HG03469 (cell line): Measurements from ENCODE around the gene OR5I1.
"Not testable (repeated sequence)": the region's sequence is repeated elsewhere in the genome, so short reads cannot be mapped to it uniquely, and the experiment has no call there.

ENCODE experiments used
- ATAC-seq: cut with Tn5 transposase; IDR thresholded peaks from one replicate; pipeline ENCODE4 v1.9.1; 2021; ENCODE audit warnings: mild to moderate bottlenecking, moderate library complexity, moderate number of reproducible peaks; ENCODE audit not compliant: unreplicated experiment

Gene OR5I1

DNA sequence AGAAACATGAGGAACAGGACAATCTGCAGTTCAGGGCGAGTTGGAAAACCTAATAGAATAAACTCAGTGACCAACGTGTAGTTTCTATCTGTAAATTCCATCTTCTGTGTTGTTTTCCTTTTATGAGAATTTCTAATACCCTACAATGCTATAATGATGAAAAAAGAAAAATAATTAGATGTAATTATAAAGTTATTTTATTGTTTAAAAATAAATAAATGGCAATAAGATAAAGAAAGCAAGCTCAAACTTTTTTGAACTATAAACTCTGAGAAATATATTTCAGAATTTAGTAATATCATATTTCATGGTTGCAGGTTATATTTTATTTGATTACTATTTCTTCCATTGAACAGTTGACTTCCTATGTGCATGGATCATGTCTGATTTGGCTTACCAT is at the start of gene OR5I1:
Gene OR5I1, minus strand, starts transcription at position 101 of the 400 bp plus-strand sequence. Its CDS starts 0 bp downstream, at position 101.
- no peak for ATAC-seq

DNA sequence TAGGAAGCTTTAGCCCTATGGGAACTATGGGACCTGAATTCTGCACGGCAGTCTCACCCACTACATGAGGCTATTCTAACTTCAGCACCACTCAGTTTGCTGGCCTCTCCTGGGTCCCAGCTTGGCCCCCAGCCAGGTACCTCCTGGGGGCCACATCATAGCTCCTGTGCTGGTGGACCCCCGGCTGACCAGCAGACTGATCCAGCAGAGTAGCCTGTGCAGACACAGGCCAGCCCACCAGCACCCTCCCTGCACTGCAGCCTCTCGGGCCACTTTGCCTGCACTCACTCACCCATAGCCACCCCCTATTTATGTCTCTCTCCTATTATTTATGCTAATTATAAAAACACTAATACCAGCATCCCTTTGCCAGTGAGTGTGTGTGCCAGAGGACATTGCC is 34.7 kb upstream of the OR5I1 start:
- ATAC-seq = no peak

DNA sequence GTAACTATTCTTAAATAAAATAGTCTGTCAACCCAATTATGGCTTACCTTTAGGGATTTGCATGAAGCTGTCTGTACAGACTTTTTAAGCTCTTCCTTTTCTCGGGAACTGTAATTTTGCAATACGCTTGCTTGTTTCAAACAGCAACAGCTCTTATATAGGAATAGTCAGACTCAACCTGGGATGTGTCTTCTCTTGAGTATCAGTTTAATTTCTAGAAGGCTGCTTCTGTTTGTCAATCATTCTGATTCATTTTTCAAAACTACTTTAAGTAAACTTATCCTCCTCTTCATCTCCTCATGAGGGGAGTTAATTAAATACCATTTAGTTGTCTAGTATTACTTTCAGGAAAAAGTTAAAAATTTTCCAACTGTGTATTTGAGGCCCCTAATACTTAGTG is 33.6 kb upstream of the OR5I1 start, which contains the start of gene OR10AG1:
Gene OR10AG1, minus strand, starts transcription at position 101 of the 400 bp plus-strand sequence. Its CDS starts 38 bp downstream, at position 63.
- no peak for ATAC-seq

DNA sequence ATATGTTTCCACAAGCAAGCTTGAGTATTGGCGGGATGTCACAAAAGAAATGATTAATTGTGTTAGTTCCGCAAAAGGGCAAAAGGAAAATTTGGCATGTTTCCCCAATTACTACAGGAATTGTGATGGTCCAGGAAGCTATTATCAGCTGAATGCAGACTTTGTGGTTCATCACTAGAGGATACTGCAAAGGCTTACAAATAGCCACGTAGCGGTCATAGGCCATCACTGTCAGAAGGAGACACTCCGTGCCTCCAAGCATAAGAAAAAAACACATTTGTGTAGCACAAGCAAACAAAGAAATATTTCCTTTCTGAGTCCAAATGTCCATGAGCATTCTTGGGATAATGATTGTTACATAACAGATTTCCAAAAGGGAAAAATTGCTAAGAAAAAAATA is 31.7 kb upstream of the OR5I1 start:
- no peak for ATAC-seq

DNA sequence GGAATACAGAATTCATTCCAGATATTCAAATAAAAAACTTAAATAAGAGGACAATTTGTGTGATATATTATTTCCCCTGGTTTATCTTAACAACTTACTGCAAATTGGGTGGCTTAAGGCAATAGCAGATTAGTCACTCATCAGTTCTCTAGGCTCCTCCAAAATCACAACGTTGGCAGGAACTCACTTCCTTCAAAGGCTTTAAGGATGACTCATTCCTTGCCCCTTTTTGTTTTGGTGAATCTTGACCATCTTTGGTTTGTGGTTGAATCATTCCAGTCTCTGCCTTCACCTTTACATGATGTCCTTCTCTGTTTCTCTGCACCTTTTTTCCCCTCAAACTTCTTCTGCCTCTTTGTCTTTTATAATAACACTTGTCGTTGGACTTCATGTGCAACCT is 30.2 kb upstream of the OR5I1 start:
- ATAC-seq = no peak

DNA sequence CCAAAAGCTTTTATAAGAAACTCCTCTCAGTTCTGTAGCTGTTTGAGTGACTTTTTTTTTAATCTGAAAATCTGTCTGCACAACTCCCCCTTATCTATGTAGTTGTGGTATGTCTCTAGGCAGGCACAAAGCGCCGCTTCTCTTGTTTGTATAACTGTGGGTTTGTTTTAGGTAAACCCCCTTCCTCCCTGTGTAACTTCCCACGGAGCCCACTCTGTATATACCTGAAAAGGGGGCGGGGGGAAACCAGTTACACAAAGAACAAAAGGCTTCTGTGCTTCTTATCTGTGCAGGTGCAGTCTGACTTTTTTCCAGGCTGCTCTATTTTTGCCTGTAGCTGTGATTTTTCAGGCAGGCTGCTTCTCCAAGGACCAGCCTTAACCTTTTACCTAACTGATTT is 20.3 kb upstream of the OR5I1 start:
- no peak for ATAC-seq

DNA sequence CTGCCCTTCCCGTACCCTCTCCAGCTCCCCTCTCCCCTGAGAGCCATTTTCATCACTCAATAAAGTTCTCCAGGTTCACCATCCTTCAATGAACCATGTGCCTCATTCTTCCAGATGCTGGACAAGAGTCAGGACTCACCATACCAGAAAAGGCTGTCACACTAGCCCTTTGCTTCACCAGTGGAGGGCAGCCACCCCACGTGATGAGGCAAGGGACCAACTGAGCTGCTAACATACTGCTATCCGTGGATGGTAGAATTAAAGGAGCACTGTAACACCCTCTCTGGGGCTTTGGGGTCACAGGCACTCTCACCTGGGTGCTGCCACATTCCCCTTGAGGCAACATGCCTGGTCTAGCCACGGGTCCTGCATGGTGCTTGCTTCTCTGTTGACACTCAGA is 13.1 kb upstream of the OR5I1 start:
- no peak for ATAC-seq

DNA sequence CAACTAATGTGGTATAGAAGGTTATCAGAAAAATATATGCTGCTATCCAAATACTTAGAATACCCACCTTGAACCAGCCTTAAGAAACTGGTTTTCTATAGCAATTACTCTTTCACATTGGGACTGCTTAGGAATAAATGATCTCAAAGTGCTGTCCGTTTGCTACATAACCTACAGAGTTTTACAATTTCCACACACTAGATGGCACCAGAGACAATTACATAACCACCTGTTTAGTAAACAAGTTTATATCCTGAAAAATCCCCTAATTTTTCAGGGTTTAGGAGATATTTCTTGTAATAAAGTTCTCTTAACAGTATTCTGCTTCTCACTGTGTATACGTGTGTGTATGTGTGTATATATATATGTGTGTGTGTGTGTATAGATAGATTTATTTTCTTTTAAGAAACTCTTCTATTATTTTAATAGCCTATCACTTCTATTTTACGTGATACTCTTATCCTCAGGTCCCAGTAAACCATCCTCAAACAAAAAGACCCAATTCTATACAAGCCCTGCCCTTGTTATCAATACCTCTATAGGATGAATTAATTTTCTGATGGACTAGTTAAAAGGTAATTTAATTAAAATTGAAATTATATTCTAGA is 6.7 kb upstream of the OR5I1 start:
- ATAC-seq = no peak

DNA sequence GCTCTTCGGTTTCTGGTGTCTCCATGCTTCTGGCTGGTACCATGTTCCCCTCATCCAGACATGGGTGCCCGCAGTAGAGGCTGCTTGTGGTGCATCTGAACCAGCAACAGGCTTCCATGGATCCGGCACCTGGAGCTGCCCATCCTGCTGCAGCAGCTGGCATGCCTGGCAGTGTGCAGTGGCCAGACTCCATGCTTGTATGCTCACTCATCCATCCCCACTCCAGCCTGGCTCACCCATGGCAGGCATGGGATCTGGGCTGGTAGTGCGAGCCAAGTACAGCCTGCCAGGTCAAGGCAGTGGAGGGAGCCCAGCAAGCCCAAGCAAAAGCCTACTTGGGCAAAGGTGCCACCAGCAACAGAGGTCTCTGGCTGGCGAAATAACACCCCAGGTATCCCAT is 15.7 kb downstream of the OR5I1 start:
- ATAC-seq = no peak

DNA sequence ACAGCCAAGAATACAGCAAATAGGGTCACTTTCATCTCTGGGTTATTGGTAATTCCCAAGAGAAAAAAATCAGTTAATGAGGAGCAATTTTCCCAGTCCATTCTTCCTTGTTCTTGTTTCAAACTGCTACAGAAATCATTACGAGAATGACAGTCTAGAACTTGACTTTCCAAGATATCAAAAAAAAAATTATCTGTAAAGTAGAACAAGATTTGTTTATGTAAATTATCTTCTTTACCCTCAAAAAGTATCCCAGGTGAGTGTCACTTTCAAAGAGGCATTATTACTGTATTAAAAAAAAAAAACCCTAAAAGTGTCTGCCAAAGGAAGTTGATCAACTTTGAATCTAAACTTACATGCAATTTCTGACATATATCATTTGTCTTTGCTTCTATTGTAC is 21.7 kb downstream of the OR5I1 start, which contains the start of gene OR5W2:
Gene OR5W2, minus strand, starts transcription at position 101 of the 400 bp plus-strand sequence. Its CDS starts 0 bp downstream, at position 101.
- no peak for ATAC-seq

DNA sequence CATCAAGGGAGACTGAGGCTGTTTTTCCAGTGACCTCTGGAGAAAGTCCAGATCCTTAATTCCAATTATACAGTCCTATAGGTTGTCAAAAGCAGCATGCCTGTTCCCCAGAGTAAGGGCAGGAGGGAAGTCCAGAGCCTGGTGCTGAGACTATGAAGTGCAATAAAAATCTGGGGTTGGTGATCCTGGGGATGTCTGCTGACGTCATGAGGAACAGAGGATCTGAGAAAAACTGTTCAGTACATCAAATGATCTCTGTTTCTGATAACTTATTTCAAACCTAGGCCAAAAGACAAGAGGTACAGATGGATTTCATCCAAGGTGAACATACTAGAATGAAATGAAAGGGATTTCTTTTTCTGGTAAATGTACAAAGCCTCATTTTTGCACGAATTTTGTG is 33.9 kb downstream of the OR5I1 start:
- no peak for ATAC-seq

DNA sequence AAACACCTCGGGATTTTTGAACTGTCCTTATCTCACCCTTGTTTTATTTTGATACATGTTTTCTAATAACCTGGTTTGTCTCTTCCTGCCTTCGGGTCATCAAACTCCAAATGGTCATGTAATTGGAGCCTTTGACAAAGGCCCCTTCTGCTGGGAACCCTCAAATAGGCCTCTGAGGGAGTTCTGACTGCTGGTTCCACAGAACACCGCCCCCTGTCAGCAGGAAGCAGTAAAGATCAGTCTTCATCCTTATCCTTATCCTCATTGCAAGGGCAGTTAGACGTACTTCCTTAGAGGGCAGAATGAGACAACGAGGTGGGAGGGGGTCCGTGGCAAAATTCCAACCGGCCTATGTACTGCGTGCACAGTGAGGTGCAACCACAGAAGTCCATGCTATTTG is 41.0 kb downstream of the OR5I1 start:
- ATAC-seq = no peak

DNA sequence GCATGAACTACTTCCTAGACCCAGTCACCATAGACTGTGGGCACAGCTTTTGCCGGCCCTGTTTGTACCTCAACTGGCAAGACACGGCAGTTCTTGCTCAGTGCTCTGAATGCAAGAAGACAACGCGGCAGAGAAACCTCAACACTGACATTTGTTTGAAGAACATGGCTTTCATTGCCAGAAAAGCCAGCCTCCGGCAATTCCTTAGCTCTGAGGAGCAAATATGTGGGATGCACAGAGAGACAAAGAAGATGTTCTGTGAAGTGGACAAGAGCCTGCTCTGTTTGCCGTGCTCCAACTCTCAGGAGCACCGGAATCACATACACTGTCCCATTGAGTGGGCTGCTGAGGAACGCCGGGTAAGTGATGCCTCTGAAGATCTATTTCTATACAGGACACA is 50.7 kb downstream of the OR5I1 start:
- ATAC-seq = not testable (repeated sequence)
